A673 (cell line): ENCODE results near the gene ANKRD44. TPM values are rescaled to one million over a fixed set of nuclear protein-coding genes. Genes with fewer than 3 reads are reported as not detected.

Experiments used
- BruUV-seq: library from RNA; stranded (reverse); fragments of 400-500 nt; replicated peaks from 2 replicates; lab custom pipeline; 2021; lab: Mats Ljungman, UMichigan
- CTCF ChIA-PET: fragments of 300-600 bp; sonication (Branson Sonifier 250); formaldehyde crosslinking; loops from one replicate; lab custom pipeline; 2022; ENCODE audit warnings: antibody characterized with exemption; lab: Charles Lee
- POLR2A ChIA-PET: fragments of 300-600 bp; sonication (Branson Sonifier 250); formaldehyde crosslinking; loops from one replicate; lab custom pipeline; 2022; ENCODE audit warnings: antibody characterized with exemption; ENCODE audit not compliant: low non-redundant PET; lab: Charles Lee
- DNase-seq: peaks from one replicate; pipeline ENCODE4 v3.0.0-alpha.2; 2015; ENCODE audit warnings: low spot score
- H3K27ac ChIP-seq: fragments of 200-600 bp; sonication (generic); 2 replicates; pipeline ENCODE4 v1.5.1; 2016; ENCODE audit warnings: mixed run types, low read depth, mild to moderate bottlenecking, mixed read lengths, antibody characterized with exemption, low read length; ENCODE audit not compliant: poor library complexity, severe bottlenecking
- H3K27me3 ChIP-seq: fragments of 200-600 bp; sonication (generic); replicated peaks from 2 replicates; pipeline ENCODE4 v1.6.1; 2017; ENCODE audit warnings: mixed run types, low read depth, mild to moderate bottlenecking, mixed read lengths, antibody characterized with exemption, low read length; ENCODE audit not compliant: insufficient read depth, poor library complexity
- H3K36me3 ChIP-seq: fragments of 200-600 bp; sonication (generic); 2 replicates; pipeline ENCODE4 v1.6.1; 2016; ENCODE audit warnings: mixed run types, mild to moderate bottlenecking, mixed read lengths, antibody characterized with exemption, low read length; ENCODE audit not compliant: insufficient read depth, poor library complexity, severe bottlenecking
- H3K4me1 ChIP-seq: fragments of 200-600 bp; sonication (generic); 2 replicates; pipeline ENCODE4 v1.6.1; 2017; ENCODE audit warnings: mixed run types, mild to moderate bottlenecking, mixed read lengths, antibody characterized with exemption, low read length; ENCODE audit not compliant: insufficient read depth, poor library complexity, severe bottlenecking
- H3K4me3 ChIP-seq: fragments of 200-600 bp; sonication (generic); 2 replicates; pipeline ENCODE4 v1.5.1; 2016; ENCODE audit warnings: low read depth, mixed run types, mild to moderate bottlenecking, mixed read lengths, low read length; ENCODE audit not compliant: poor library complexity, severe bottlenecking
- H3K9me3 ChIP-seq: fragments of 200-600 bp; sonication (generic); 2 replicates; pipeline ENCODE4 v1.6.1; 2016; ENCODE audit warnings: mixed run types, low read depth, mild to moderate bottlenecking, mixed read lengths, antibody characterized with exemption, low read length; ENCODE audit not compliant: poor library complexity, severe bottlenecking
- CTCF ChIP-seq: fragments of 300-800, 200-600 bp; sonication (generic); conservative IDR thresholded peaks from 2 replicates; pipeline ENCODE4 v1.5.1; 2017; ENCODE audit warnings: low read depth, mild to moderate bottlenecking, antibody characterized with exemption, low read length, moderate library complexity, mixed read lengths
- EZH2 ChIP-seq: fragments of 200-600 bp; sonication (generic); IDR thresholded peaks from 2 replicates; pipeline ENCODE4 v1.6.1; 2017; ENCODE audit warnings: borderline replicate concordance, low read depth, mild to moderate bottlenecking, mixed read lengths, antibody characterized with exemption, low read length; ENCODE audit not compliant: poor library complexity, severe bottlenecking
- intact Hi-C: fragments of 100-400 bp; cut with micrococcal nuclease; formaldehyde crosslinking; loops from one replicate; pipeline ENCODE4 v1.10.0; 2022; ENCODE audit not compliant: unreplicated experiment
- total RNA-seq: library from RNA; stranded (reverse); gene quantifications from 2 replicates; pipeline ENCODE4 v1.2.3, GENCODE V29; 2021

Gene ANKRD44
- total RNA-seq, 1 experiment from 2014 or later: 17.0 TPM

- no peaks in the 10 kb centered on the region for H3K27me3 ChIP-seq
- no peak for DNase-seq
- H3K4me1 ChIP-seq: peaks cover 10% of the 10 kb centered on the region
- H3K27ac ChIP-seq: no peak overlapping the region
- no peaks in the 10 kb centered on the region for H3K36me3 ChIP-seq
- H3K9me3 ChIP-seq: no peaks in the 10 kb centered on the region
- intact Hi-C loops: no loop called here
- POLR2A ChIA-PET: no interaction called here
- no TSS peak for BruUV-seq
- TF ChIP-seq CTCF: no peak
- TF ChIP-seq EZH2: no peak
- no peak overlapping the region for H3K4me3 ChIP-seq
- CTCF ChIA-PET: no interaction called here
Observed at GRCh38 chr2:197322724-197323720, 12.4 kb upstream of the ANKRD44 start.

GRCh38 chr2:197322143-197322542, 11.6 kb upstream of the ANKRD44 start:
- Histone ChIP-seq H3K27me3 (no peaks in the 10 kb centered on the region), H3K36me3 (no peaks in the 10 kb centered on the region), H3K27ac (no peak overlapping the region), H3K4me1 (peaks cover 5% of the 10 kb centered on the region), H3K4me3 (no peak overlapping the region), H3K9me3 (no peaks in the 10 kb centered on the region)
- CTCF ChIA-PET: no interaction called here
- no peak for DNase-seq
- POLR2A ChIA-PET: no interaction called here
- no peak for TF ChIP-seq CTCF
- TF ChIP-seq EZH2: no peak
- intact Hi-C loops: no loop called here
- BruUV-seq: no TSS peak

GRCh38 chr2:197315371-197315770, 4.8 kb upstream of the ANKRD44 start:
- no TSS peak for BruUV-seq
- intact Hi-C loops: no loop called here
- no peaks in the 10 kb centered on the region for H3K27me3 ChIP-seq
- H3K4me3 ChIP-seq: no peak overlapping the region
- no peak overlapping the region for H3K27ac ChIP-seq
- no peaks in the 10 kb centered on the region for H3K9me3 ChIP-seq
- peaks cover 11% of the 10 kb centered on the region for H3K4me1 ChIP-seq
- TF ChIP-seq CTCF (no peak), EZH2 (no peak)
- no peaks in the 10 kb centered on the region for H3K36me3 ChIP-seq
- DNase-seq: no peak
- POLR2A ChIA-PET: no interaction called here
- CTCF ChIA-PET: no interaction called here
